Loucy (cell line): ENCODE results near the gene LAMA5.

ENCODE experiments used
- CTCF ChIP-seq: fragments of 200-600 bp; sonication (generic); conservative IDR thresholded peaks from 2 replicates; pipeline ENCODE4 v1.5.1; 2014; ENCODE audit warnings: mild to moderate bottlenecking, antibody characterized with exemption, low read length
- EZH2phosphoT487 ChIP-seq: fragments of 200-600 bp; IDR thresholded peaks from 2 replicates; pipeline ENCODE4 v1.6.1; 2018; ENCODE audit warnings: antibody characterized with exemption, mild to moderate bottlenecking, moderate library complexity, borderline replicate concordance

- no peak for TF ChIP-seq CTCF
- TF ChIP-seq EZH2phosphoT487 = no peak
Observed at GRCh38 chr20:62401331-62401779, 34.2 kb upstream of the LAMA5 start.
